Mesothelial cell of epicardium (in vitro differentiated cells): ENCODE measurements around the gene CDT1. TPM values are rescaled to one million over a fixed set of nuclear protein-coding genes. Genes with fewer than 3 reads are reported as not detected.

Experiments
- DNase-seq, 2 experiments: peaks; one replicate each; pipeline ENCODE4 v3.0.0; 2021; ENCODE audit warnings: low spot score in 2 of 2; ENCODE audit not compliant: unreplicated experiment in 2 of 2
- H3K27ac Mint-ChIP-seq: 2 replicates; pipeline ENCODE4 v1.8.0; 2021; ENCODE audit warnings: mixed read lengths
- H3K27me3 Mint-ChIP-seq: 2 replicates; pipeline ENCODE4 v1.8.0; 2021; ENCODE audit warnings: low read depth, mixed read lengths
- H3K36me3 Mint-ChIP-seq: 2 replicates; pipeline ENCODE4 v1.8.0; 2021; ENCODE audit warnings: mixed read lengths
- H3K4me1 Mint-ChIP-seq: 2 replicates; pipeline ENCODE4 v1.8.0; 2021; ENCODE audit warnings: mixed read lengths
- H3K4me3 Mint-ChIP-seq: 2 replicates; pipeline ENCODE4 v1.8.0; 2021; ENCODE audit warnings: mild to moderate bottlenecking, moderate library complexity, mixed read lengths
- H3K9me3 Mint-ChIP-seq: 2 replicates; pipeline ENCODE4 v1.8.0; 2021; ENCODE audit warnings: mixed read lengths
- total RNA-seq: library from RNA; stranded (reverse); gene quantifications from 3 replicates; pipeline ENCODE4 v1.2.1, GENCODE V29; 2021
- TF ChIP-seq, protein P1 (sequence below): fragments of 200-600 bp; sonication (generic); IDR thresholded peaks from one replicate; pipeline ENCODE4 v1.5.0; 2021; ENCODE audit warnings: antibody characterized with exemption; ENCODE audit not compliant: unreplicated experiment

The CDT1 gene
- total RNA-seq, 1 donor from 2014 or later, result 15.9 TPM

- H3K4me1 Mint-ChIP-seq, result peaks cover 74% of the 10 kb centered on the region
These were observed 38.7 kb upstream of the CDT1 start for GRCh38 chr16:88764913-88765349.

GRCh38 chr16:88766975-88767374 lies 36.6 kb upstream of the CDT1 start:
- Mint-ChIP-seq H3K4me1 (peaks cover 74% of the 10 kb centered on the region), H3K27me3 (no peaks in the 10 kb centered on the region), H3K27ac (peak overlapping the region; percentile 77), H3K4me3 (no peak overlapping the region), H3K36me3 (no peaks in the 10 kb centered on the region), H3K9me3 (no peaks in the 10 kb centered on the region)
- DNase-seq, result no peak
- TF ChIP-seq, protein P1, sequence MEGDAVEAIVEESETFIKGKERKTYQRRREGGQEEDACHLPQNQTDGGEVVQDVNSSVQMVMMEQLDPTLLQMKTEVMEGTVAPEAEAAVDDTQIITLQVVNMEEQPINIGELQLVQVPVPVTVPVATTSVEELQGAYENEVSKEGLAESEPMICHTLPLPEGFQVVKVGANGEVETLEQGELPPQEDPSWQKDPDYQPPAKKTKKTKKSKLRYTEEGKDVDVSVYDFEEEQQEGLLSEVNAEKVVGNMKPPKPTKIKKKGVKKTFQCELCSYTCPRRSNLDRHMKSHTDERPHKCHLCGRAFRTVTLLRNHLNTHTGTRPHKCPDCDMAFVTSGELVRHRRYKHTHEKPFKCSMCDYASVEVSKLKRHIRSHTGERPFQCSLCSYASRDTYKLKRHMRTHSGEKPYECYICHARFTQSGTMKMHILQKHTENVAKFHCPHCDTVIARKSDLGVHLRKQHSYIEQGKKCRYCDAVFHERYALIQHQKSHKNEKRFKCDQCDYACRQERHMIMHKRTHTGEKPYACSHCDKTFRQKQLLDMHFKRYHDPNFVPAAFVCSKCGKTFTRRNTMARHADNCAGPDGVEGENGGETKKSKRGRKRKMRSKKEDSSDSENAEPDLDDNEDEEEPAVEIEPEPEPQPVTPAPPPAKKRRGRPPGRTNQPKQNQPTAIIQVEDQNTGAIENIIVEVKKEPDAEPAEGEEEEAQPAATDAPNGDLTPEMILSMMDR, result no peak

More at GRCh38 chr16:88764913-88765349, 38.7 kb upstream of the CDT1 start:
- DNase-seq, result peak in 1 of 2 experiments; percentile 72
- H3K27ac Mint-ChIP-seq, result peak overlapping the region; percentile 98
- TF ChIP-seq, protein P1, result no peak
- no peaks in the 10 kb centered on the region for H3K27me3 Mint-ChIP-seq
- H3K4me3 Mint-ChIP-seq, result no peak overlapping the region
- H3K36me3 Mint-ChIP-seq, result no peaks in the 10 kb centered on the region
- no peaks in the 10 kb centered on the region for H3K9me3 Mint-ChIP-seq

DNA sequence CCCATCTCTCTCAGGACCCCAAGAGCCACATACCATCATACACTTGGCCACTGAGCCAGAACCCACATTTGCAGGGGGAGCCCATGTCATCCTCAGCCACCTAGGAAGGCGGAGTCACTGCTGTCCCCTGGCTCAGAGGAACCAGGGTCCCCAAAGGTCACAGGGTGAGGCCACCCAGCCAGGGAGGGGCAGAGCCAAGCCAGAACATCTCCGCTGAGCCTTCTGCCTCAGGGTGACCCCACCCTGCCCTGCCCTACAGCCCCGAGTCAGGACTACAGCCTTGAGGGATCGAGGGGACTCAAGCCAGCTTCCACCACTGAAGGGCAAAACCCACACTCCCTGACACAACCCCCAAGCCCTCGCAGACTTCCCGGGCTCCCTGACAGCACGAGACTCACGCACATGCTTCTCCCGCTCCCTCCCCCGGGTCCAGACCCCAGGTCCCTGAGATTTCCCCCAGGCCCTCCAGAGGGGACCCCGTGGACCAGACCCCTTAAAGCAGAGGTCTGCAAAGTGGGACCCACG lies 36.0 kb upstream of the CDT1 start:
- Mint-ChIP-seq H3K4me3 (no peak overlapping the region), H3K4me1 (peaks cover 78% of the 10 kb centered on the region), H3K27me3 (no peaks in the 10 kb centered on the region), H3K36me3 (no peaks in the 10 kb centered on the region), H3K9me3 (no peaks in the 10 kb centered on the region), H3K27ac (no peak overlapping the region)
- TF ChIP-seq, protein P1, result no peak
- no peak for DNase-seq

- Mint-ChIP-seq H3K27me3 (no peaks in the 10 kb centered on the region), H3K4me3 (no peak overlapping the region), H3K9me3 (no peaks in the 10 kb centered on the region), H3K36me3 (no peaks in the 10 kb centered on the region), H3K27ac (no peak overlapping the region), H3K4me1 (peaks cover 79% of the 10 kb centered on the region)
- DNase-seq, result no peak
- TF ChIP-seq, protein P1, result no peak
These were observed 35.4 kb upstream of the CDT1 start for GRCh38 chr16:88768071-88768783.

- Mint-ChIP-seq H3K4me3 (peak overlapping the region; percentile 37), H3K36me3 (no peaks in the 10 kb centered on the region), H3K4me1 (peaks cover 74% of the 10 kb centered on the region), H3K27me3 (no peaks in the 10 kb centered on the region), H3K9me3 (no peaks in the 10 kb centered on the region), H3K27ac (peak overlapping the region; percentile 82)
- peak in 1 of 2 experiments; percentile 60 for DNase-seq
- TF ChIP-seq, protein P1, result no peak
These were observed 33.8 kb upstream of the CDT1 start for GRCh38 chr16:88769617-88770460.
